ENCODE measurements around the gene ERCC6L. TPM values are rescaled to one million over a fixed set of nuclear protein-coding genes. Genes with fewer than 3 reads are reported as not detected.

Gene ERCC6L, protein sequence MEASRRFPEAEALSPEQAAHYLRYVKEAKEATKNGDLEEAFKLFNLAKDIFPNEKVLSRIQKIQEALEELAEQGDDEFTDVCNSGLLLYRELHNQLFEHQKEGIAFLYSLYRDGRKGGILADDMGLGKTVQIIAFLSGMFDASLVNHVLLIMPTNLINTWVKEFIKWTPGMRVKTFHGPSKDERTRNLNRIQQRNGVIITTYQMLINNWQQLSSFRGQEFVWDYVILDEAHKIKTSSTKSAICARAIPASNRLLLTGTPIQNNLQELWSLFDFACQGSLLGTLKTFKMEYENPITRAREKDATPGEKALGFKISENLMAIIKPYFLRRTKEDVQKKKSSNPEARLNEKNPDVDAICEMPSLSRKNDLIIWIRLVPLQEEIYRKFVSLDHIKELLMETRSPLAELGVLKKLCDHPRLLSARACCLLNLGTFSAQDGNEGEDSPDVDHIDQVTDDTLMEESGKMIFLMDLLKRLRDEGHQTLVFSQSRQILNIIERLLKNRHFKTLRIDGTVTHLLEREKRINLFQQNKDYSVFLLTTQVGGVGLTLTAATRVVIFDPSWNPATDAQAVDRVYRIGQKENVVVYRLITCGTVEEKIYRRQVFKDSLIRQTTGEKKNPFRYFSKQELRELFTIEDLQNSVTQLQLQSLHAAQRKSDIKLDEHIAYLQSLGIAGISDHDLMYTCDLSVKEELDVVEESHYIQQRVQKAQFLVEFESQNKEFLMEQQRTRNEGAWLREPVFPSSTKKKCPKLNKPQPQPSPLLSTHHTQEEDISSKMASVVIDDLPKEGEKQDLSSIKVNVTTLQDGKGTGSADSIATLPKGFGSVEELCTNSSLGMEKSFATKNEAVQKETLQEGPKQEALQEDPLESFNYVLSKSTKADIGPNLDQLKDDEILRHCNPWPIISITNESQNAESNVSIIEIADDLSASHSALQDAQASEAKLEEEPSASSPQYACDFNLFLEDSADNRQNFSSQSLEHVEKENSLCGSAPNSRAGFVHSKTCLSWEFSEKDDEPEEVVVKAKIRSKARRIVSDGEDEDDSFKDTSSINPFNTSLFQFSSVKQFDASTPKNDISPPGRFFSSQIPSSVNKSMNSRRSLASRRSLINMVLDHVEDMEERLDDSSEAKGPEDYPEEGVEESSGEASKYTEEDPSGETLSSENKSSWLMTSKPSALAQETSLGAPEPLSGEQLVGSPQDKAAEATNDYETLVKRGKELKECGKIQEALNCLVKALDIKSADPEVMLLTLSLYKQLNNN
- total RNA-seq (2014; rRNA removed; shearing (Covaris generic)) = 3.8 and 5.5 TPM in 2 replicates

DNA sequence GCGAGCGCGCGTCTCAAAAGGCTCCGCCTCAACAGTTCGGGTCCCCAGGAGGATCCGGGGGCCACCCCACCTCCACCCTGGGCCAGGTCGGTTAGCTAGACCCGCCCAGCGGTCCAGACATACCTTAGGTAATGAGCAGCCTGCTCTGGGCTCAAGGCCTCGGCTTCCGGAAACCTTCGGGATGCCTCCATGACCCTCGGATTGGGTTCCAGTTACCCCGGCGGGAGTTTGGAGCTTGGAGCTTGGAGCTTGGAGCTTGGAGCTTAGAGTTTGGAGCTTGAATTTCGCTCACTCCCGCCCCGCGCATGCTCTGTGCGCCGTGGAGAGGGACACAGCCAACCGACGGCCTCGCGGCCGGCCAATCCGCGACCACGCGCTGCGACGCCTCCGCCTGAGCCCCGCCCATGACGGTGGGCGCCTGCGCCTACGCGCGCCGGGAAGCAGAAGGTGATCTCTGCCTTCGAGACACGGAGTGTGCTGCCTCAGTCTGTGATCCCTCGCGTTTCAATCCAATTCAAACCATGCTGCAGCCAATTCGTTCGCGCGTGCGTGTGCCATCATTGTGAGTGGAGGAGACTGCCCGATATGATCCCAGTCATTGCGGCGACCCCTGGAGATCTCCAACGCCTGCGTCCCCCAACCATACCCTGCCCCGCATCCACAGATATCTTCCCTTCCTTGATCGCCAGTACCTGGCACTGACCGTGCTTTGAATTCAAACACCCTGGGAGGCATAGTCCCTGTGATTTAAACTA, at the start of gene ERCC6L:
ERCC6L (minus strand) TSS at position 307 of the 755 bp plus-strand sequence; CDS start at position 191, 116 bp downstream.
- peak; percentile 89 for DNase-seq (ENCODE audit: low spot score)

DNA sequence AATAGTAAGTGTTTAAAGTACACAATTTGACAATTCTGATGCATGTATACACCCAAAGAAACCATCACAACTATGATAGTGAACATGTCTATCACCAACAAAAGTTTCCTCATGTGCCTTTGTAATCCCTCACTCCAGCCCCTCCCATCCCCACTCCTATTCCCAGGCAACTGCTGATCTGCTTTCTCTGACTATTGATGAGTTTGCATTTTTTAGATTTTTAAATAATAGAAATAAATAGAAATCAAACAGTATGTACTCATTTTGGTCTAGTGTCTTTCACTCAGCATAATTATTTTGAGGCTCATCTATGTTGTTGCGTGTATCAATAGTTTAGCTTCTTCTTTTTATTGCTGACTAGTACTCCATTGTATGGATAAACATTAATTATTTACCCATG, 43.5 kb upstream of the ERCC6L start:
- no peak for DNase-seq (ENCODE audit: low spot score)

DNA sequence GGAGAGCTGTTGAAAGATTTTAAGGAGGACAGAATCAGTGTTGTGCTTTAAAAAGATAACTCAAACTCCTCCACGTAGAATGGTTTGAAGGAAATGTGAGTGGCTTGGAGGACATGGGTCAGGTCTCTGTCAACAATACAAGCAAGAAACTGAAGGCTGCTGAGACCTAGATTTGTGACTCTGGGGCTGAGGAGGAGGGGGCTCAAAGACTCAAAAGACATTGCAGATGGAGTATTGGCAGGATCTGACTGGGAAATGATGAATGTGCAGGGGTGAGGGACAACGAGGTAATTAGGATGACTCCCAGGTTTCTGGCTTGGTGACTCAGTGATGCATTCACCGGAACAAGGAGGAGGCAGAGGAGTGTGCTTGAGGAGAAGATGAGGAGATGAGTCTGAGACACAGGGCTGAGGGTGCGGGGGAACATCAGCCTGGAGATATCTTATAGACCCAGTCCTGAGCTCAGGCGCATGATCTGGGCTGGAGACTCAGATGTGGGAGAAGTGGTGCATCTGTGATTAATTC, 41.6 kb upstream of the ERCC6L start:
- DNase-seq (ENCODE audit: low spot score) = no peak

DNA sequence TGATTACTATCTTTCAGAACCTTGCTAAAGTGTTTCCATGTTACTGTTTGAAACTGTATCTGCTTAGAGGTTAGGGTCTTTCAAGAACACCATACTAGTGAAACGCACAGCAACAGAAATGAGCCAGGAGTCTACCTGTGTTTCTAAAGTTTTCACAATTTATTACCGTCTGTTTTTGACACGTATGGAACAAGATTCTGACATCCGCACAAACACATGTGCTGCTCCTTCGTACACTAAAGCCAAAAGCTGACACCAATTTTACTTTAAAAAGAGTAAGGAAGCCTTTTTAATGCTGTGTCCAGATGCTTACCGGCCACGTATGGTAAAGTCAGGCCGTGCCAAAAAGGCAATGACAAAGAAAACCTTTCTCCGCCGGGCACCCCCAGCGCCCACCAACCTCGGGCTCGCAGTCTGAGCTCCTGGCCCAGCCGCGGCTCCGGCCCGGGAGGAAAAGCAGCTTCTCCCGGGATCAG, 37.7 kb upstream of the ERCC6L start:
- peak; percentile 40 for DNase-seq (ENCODE audit: low spot score)

DNA sequence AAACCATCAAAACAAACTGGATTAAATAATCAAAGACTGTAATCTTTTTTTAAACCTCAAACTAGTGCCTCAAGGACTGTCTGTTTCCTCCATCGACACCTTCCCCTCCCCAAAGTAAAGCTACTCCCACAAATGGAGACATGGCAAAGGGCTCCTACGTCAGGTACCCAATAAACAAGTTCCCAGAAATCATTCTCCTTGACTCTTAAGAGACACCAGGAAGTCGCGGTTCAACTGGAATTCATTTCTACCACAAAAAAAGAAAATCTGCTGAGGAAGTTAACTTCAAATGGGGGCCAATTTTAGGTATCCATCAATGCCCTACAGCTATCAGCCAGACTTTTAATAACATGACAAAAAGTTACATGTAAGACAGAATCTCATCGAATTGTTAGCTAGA, 35.7 kb upstream of the ERCC6L start:
- DNase-seq (ENCODE audit: low spot score) = no peak

DNA sequence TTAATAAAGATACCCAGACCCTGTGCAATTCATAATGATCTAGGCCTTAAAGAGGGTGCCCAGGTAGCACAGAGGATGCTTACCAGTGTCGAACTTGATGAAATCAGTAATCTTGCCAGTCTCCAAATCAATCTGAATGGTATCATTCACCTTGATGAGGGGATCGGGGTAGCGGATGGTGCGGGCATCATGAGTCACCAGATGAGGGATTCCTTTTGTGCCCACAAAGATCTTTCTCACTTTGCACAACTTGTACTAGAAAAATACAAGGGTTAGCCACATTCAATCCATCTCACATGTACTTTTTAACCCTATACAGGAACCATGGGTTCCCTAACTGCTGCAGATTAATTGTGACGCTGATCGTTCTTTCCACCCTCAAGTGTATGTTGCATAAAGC, 34.9 kb upstream of the ERCC6L start:
- no peak for DNase-seq (ENCODE audit: low spot score)

DNA sequence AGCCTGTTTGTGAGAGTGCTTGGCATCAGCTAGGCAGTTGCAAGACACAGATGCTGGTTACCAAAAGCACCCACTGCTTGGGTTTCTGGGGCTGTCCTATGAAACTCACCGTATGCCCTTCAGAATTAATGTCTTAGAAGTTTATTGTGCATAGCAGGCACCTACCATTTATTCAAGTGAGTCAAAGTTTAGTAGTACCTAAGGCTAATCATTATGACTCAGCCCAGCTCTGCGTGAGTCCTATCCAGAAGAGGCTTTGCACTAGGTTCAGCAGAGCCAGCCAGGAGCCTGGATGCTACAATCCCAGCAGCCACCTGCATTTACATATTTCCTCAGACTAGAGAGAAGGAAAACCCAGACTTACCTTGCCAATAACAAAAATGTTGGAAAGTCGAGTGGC, 34.0 kb upstream of the ERCC6L start:
- no peak for DNase-seq (ENCODE audit: low spot score)

DNA sequence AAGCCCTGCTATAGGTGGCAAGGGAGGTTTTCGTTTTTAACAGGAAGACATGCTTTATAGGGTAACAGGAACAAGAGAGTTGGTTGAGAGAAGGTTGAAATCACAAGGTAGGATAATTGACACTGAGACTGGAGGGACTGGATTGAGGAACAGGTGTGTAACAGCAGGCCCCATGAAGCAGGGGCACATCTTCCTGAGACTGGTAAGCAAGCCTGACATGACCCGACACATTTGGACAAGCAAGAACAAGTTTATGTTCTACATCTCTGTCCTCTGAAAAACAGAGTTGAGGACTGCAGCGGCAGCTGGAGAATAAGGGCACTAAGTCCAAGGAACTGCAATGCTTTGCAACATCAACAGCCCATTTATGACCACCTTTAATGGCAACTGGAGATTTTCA, 33.0 kb upstream of the ERCC6L start:
- DNase-seq (ENCODE audit: low spot score) = no peak

DNA sequence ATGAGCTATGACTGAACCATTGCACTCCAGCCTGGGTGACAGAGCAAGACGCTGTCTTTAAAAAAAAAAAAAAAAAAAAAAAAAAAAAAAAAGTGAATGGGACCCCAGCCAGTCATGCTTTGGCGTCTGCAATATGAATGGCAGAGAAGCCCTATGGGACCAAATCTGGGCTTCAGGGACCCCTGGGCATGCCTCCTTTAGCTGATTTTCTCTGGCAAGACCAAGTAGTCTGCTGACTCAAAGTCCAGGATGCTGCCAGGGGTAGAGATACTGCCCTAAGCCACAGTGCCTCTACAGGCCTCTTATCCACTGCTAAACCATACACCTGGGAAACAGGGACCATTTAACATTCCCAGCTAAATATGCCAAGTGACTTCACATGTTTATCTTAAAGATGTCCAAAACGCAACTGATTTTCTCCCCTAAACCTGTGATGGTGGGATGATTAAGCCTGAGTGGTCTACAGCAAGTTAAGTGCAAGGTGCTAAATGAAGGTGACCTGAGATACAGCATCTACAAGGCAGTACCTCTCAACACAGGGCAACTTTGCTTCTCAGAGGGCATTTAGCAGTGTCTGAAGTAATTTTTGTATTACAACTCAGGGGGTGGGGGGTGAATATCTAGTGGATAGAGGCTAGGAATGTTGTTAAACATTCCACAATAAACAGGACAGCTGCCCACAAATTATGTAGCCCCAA, 32.4 kb upstream of the ERCC6L start:
- no peak for DNase-seq (ENCODE audit: low spot score)

DNA sequence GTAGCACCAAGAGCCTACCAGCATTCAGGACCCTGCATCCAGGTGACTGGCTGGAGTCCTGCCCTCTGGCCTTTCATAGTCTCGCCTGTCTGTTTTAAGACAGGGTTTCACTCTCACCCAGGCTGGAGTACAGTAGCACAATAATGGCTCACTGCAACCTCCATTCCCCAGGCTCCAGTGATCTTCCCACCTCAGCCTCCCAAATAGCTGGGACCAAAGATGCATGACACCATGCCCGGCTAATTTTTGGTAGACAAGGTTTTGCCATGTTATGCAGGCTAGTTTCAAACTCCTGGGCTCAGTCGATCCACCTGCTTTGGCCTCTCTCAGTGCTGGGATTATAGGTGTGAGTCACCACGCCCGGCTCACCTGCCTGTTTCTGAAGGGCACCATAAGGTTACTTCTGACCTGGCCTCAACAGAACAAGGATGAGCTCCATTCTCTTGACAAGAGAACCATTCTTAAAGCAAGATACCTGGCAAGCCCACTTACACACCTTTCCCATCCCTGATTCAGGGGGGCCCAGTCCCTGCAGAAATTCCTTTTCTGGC, 31.6 kb upstream of the ERCC6L start:
- peak; percentile 22 for DNase-seq (ENCODE audit: low spot score)

DNA sequence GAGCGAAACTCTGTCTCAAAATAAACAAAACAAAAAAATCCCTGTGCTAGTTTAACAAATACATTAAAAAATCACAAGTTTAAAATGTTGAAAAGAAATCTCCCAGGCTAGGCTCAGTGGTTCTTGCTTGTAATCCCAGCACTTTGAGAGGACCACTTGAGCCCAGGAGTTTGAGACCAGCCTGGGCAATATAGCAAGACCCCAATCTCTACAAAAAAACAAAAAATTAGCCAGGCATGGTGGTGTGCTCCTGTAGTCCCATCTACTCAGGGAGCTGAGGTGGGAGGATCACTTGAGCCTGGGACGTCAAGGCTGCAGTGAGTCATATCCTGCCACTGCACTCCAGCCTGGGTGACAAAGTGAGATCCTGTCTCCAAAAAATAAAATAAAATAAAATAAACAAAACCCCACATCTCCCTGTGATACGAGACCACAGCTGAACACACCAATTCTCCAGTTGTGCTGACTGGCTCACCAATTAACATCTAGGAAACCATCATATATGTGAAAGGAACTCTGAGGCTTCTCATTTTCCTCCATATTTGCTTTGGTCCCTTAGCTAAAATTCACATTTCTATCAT, 30.9 kb upstream of the ERCC6L start:
- no peak for DNase-seq (ENCODE audit: low spot score)

DNA sequence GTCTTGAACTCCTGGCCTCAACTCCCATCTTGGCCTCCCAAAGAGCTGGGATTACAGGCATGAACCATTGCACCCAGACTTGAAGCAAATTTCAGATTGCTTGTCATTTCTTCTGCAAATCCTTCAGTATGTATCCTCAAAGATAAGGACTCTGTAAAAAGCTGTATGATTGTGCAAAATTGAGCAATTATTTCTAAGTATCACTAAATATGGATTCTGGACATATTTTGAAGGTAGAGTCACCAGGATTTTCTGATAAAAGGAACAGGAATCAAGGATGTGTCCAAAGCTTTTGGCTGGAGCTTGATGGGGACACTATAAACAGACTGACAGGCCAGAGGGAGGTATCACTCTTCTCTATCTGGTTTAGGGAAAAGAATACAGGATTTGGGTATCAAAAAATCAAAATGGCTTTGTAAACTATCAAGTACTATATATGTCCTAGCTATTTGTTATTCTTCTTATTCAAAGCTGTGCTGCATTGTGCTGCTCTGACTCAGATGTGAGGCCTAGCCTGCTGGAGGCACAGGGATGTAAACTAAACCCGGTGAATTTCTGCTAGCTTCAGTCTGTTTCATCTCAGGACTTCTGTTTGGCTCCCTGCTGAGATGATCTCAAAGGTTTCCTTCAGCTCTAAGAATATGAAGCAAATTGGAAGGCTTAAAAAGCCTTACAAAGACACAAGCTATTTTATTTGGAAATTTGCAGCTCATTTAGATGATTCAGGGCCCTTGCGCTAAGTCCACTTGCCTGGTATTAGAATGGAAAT, 30.0 kb upstream of the ERCC6L start:
- DNase-seq (ENCODE audit: low spot score) = no peak

DNA sequence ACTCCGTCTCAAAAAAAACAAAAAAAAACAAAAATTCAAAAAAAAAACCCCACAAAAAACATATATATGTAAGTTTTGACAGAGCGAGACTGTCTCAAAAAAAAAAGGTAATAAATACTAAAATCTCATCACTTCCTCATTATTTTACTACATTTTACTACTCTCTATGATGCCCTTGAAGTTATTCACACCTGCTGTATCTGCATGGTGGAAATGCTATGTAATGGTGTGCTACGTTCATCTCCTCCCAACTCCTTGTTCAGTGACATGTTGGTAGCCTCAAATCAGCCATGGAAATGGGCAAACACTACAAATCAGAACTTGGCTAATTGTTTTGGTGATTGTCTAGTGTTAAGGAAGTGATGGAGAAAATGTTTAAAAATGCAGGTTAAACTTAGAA, 26.4 kb upstream of the ERCC6L start:
- no peak for DNase-seq (ENCODE audit: low spot score)

DNA sequence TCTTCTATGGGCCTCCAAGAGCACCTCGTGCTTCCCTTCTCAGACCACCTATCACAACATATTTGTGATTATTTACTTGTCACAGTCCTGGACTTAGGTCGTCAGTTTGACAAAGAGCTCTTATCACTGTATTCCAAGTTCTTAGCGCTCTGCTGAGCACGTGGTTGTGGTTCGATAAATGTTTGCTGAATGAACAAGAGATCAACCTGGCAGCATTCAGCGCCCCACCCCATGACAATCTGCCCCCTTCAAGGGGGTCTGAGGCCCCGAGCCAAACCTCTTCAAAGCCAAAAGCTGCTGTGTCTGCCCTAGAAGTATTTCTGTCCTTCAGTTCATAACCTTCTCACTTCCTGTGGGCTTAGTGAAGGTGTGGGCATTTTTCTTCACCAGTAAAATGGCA, 23.2 kb upstream of the ERCC6L start:
- no peak for DNase-seq (ENCODE audit: low spot score)

DNA sequence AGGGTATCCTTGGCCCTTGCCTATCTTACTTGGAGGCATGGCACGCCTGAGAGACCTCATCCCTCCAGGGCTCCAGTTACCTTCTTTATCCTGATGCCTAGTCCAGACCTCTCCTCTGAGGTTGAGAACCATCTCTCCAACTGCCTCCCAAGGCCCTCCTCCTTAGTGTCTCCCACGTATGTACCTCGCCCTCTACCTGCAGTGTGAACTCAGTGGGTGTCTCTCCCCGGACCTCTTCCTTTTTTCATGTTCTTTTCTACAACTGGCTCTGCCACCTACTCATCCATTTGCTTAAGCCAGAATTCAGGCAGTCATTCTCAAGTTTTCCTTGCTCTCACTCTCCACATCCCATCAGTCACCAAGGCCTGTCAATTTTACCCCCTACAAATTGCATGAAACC, 21.6 kb upstream of the ERCC6L start:
- no peak for DNase-seq (ENCODE audit: low spot score)

DNA sequence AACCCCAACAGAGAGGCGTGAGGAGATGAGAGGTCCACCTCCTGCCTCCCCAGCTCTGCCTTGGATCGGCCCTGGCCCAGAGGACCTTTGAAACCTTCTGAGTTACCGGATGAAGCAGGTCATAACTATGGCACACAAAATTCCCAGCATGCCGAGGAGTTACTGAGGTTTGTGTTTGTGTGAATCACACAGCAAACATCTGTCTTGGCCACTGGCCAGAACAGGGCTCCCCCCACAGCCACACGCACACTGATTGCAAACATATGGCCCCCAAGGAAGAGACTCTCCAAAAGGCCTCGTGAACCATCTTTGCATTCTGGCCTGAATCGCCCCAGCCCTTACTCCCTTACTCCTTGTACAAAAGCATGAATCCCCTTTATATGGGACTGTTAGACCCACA, 19.3 kb upstream of the ERCC6L start:
- peak; percentile 29 for DNase-seq (ENCODE audit: low spot score)

DNA sequence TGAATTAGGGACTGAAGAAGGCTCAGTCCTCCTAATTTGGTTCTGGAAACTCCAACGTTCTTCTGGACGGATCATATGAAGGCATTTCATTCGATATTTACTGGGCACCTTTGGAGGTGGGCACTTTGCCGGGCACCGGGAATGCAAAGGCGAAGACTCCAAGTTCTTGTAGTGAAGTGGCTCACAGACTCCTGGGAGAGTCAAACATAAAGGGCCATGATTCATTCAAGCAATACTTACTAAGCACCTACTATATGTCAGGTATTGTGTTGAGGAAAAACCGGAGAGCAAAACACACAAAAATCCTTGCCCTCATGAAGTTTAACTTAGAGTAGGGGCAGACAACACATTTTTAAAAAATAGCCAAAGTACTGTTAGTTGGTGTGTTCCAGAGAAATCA, 17.0 kb upstream of the ERCC6L start:
- no peak for DNase-seq (ENCODE audit: low spot score)

DNA sequence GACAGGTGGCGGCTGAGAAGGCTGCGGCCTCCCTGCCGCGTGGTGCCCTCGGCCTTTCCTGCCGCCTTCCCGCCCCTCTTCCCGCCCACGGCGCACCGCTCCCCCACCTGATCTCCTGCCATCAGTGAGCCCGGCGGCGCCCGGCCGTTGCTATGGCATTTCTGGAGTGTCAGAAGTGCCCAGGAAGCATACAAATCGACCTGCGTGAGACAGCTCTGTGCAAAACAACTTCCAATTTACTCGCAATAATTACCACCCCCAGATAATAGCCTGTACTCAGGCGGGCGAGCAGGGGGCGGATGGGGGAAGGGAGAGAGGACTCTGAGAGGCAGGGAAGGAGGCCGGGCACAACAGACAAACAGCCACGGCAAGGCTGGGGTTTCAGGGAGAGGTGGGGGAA, 16.6 kb upstream of the ERCC6L start:
- no peak for DNase-seq (ENCODE audit: low spot score)

DNA sequence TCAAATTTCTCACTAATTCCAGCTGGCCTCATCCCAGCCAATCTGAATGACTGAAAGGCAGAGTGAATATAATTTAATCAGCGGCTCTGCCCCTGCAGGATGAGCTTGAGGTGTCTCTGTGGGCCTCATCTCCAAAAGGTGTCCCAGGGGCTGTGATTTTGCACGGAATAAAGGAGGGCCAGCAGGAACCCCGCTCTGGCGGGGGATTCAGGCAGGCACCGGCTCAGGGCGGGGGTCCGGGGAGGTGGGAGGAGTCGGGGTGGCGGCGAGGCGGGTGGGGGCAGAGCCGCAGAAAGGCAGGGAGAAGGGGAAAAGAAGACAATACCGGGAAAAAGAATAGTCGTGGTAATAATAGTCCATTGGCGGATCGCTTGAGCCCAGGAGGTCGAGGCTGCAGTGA, 16.0 kb upstream of the ERCC6L start:
- DNase-seq (ENCODE audit: low spot score) = no peak

All from HT-29 (cell line).